GM19324 (cell line): Measurements from ENCODE around the gene BCAN.
"Not testable (repeated sequence)": the region's sequence is repeated elsewhere in the genome, so short reads cannot be mapped to it uniquely, and the experiment has no call there.

Experiments
- ATAC-seq: cut with Tn5 transposase; IDR thresholded peaks from one replicate; pipeline ENCODE4 v1.9.1; 2021; ENCODE audit warnings: mild to moderate bottlenecking, moderate library complexity; ENCODE audit not compliant: unreplicated experiment, low FRiP score

BCAN gene, protein sequence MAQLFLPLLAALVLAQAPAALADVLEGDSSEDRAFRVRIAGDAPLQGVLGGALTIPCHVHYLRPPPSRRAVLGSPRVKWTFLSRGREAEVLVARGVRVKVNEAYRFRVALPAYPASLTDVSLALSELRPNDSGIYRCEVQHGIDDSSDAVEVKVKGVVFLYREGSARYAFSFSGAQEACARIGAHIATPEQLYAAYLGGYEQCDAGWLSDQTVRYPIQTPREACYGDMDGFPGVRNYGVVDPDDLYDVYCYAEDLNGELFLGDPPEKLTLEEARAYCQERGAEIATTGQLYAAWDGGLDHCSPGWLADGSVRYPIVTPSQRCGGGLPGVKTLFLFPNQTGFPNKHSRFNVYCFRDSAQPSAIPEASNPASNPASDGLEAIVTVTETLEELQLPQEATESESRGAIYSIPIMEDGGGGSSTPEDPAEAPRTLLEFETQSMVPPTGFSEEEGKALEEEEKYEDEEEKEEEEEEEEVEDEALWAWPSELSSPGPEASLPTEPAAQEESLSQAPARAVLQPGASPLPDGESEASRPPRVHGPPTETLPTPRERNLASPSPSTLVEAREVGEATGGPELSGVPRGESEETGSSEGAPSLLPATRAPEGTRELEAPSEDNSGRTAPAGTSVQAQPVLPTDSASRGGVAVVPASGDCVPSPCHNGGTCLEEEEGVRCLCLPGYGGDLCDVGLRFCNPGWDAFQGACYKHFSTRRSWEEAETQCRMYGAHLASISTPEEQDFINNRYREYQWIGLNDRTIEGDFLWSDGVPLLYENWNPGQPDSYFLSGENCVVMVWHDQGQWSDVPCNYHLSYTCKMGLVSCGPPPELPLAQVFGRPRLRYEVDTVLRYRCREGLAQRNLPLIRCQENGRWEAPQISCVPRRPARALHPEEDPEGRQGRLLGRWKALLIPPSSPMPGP

DNA sequence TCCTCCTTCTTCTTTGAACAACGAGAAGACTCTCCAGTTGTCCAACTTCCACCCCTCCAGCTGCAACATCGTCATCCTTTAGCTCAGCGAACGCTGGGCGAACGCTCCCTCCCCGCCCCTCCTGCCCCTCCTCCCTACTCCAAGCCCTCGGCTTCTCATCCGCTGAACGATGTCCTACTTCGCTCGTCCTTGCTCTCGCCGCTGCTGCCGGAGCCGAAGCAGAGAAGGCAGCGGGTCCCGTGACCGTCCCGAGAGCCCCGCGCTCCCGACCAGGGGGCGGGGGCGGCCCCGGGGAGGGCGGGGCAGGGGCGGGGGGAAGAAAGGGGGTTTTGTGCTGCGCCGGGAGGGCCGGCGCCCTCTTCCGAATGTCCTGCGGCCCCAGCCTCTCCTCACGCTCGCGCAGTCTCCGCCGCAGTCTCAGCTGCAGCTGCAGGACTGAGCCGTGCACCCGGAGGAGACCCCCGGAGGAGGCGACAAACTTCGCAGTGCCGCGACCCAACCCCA lies at the start of gene BCAN:
Gene BCAN, plus strand, starts transcription at position 357 of the 504 bp plus-strand sequence. CDS start 3,938 bp downstream, outside the sequence.
- ATAC-seq = no peak

DNA sequence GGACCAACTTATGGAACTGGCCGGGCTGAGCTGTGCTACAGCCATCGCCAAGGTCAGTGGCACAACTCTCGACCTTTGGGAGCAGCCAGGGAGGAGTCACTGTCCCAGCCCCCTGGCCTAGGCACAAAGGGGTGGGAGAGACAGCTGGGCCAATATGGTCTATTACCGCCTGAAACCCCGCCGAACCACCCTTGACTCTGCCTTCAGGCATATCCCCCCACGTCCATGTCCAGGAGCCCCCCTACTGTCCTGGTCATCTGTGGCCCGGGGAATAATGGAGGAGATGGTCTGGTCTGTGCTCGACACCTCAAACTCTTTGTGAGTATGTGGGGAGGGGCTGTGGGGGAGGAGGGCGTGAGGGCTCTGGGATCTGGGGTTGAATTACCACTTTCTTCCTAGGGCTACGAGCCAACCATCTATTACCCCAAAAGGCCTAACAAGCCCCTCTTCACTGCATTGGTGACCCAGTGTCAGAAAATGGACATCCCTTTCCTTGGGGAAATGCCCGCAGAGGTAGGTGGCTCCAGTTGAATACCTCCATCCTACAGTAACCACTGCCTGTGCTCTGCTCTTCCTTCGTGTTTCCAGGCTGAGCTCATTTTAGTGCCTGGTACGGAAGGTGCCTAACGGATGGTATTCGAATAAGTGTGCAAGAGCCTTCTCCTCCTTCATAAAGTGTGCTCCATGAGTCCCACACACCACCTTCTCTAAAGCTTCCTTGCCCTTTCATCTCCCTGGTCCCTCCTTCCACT lies 49.6 kb upstream of the BCAN start:
- no peak for ATAC-seq

DNA sequence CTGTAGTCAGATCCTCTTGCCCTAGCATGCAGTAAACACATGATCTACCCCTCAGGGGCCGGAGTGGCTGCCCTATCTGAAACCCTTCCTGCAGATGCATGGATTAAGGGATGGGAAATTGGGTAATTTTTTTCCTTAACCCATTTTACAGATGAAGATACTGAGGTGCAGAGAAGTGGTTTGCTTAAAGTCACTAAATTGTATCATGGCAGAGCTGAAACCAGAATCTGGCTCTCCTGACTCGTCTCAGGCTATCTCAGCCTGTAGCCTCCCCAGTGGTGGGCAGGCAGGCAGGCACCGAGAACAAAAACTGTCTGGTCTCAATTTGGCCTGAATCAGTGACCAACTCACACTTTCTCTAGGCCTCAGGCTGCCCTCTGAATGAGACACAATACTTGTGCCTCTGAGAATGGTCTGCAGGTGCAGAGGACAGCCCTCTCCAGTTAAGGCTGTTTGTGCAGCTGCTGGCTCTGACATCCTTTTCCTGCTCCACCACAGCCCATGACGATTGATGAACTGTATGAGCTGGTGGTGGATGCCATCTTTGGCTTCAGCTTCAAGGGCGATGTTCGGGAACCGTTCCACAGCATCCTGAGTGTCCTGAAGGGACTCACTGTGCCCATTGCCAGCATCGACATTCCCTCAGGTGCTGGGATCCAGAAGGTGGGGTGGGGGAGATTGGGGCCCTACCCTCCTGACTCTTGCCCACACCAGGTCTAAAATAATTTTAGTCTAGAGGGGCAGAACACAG lies 48.8 kb upstream of the BCAN start:
- ATAC-seq = no peak

DNA sequence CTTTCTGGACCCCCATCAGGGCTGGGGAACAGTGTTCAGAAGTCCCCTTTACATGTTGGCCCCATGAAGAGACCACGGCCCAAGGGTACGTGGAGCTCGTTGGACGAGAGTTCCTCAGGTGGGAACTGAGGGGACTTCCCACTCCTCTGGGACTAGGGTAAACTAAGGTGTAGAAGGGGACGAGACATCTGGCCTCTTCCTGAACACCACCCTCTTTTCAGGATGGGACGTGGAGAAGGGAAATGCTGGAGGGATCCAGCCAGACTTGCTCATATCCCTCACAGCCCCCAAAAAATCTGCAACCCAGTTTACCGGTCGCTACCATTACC lies 48.3 kb upstream of the BCAN start:
- ATAC-seq = no peak

DNA sequence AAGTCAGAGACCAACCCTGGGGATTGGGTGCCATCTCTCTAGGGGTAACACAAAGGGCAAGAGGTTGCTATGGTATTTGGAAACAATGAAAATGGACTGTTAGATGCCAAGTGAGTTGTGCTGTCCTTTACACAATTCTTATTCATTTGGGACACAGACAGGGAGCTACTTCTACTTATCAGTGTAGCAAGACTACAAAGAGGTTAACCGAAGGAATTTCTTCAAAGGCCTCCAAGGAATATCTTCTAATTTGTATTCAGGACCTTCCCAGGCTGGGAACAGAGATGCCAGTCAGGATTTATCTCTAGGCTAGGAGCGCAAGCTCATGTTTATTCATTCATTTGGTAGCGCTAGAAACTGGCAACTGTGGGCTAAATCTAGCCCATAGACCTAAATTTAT lies 47.7 kb upstream of the BCAN start:
- ATAC-seq = no peak

DNA sequence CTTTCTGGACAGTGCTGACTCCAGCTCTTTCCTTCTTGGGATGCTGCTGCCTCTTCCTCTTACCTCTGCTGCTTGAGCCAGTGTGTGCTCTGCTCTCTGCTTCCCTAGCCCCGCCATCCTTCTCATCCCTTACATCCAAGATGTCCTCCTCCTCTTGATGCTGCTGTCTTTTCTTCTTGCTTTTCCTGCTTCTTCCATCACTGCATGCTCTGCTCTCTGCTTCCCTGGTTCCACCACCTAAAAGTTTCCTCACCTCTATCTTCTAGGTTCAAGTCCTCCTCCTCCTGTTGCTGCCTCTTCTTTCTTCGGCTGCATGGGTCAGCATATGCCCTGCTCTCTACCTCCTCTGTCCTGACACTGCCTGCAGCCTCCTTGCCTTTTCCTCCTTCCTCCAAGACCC lies 46.9 kb upstream of the BCAN start:
- no peak for ATAC-seq

DNA sequence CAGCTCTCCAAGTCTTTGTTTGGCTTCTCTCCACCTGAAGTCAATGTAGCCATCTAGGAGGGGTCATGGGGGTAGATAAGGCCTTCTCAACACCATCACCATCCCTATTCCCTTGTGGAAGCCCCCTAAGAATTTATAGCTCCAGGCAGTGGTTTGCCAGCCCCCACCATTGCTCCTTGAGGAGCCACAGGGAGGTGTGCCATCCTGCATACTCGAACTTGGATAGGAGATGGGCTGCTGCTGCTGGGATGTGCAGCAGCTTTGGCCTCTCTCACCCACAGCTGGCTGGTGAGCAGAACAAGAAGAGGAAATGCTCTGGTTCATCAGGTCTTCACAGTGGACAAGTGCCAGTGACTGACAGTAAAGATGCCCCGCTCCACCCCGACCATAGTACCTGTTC lies 45.5 kb upstream of the BCAN start:
- ATAC-seq = no peak

DNA sequence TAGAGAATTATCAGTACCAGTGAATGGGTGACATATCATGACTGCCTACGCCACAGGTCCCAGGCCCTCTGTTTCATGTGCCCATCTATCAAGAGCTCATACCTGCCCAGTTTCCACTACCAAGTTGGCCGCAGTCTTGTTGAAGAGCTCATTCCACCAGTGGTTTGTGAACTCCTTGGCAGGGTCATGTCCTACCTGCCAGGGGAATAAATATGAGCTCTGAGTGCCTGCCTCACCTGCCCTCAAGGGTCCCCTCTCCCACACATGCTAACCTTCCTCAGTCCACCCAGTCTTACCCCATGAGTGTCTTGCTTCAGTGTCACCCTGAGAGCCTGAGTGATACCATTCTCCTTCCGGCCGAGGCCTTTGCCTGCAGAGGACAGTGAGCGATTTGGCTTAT lies 43.8 kb upstream of the BCAN start:
- ATAC-seq = no peak

DNA sequence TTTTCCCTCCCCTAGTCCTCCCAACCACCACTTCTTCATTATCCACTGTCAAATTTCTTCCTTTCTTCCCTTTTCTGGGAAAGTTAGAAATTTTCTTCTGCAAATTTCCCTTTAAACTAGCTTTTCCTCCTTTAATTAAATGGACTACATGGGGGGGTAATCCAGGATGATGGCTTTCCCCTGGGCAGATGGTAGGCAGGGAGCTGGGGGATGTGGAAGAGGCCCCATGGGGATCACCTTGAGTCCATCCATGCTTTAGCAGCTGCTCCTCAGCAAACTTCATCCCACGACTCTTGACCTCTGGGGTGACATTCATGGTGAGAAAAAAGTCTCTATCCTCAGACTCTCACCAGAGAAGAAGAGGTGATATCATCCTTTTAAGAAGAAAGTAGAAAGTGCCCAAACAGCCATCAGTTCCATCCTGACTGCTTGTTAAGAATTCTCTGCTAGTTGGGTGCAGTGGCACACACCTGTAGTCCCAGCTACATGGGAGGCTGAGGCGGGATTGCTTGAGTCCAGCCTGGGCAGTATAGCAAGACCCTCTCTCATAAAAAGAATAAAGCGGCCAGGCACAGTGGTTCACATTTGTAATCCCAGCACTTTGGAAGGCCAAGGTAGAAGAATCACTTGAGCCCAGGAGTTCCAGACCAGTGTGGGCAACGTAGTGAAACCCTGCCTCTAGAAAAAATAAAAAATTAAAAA lies 43.0 kb upstream of the BCAN start:
- no peak for ATAC-seq

DNA sequence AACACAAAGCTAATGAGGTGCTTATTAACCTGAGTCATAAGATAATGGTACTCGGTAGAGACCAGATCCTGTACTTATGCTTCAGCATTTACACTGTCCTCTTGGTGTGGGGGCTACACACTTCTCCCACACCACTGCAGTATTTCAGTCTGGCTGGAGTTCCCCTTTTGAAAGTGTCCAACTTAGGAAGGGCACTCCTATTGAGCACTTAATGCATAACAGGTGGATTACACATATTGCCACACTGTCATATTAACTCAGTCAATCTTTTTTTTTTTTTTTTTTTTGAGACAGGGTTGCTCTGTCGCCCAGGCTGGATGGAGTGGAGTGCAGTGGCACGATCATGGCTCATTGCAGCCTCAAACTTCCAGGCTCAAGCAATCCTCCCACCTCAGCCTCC lies 42.1 kb upstream of the BCAN start:
- no peak for ATAC-seq

DNA sequence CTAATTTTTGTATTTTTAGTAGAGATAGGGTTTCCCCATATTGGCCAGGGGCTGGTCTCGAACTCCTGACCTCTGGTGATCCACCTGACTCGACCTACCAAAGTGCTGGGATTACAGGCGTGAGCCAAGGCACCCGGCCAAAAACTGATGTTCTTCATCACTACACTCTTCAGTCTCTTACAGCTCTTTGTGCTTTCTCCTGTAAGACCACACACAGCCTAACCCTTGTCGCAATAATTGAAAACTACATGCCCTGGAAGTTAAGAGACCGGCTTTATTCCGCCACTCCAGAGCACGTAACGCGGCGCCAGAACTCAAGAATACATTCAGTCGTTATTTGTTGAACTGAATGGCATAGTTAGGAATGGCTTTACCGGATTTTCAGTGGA lies 41.2 kb upstream of the BCAN start:
- no peak for ATAC-seq

DNA sequence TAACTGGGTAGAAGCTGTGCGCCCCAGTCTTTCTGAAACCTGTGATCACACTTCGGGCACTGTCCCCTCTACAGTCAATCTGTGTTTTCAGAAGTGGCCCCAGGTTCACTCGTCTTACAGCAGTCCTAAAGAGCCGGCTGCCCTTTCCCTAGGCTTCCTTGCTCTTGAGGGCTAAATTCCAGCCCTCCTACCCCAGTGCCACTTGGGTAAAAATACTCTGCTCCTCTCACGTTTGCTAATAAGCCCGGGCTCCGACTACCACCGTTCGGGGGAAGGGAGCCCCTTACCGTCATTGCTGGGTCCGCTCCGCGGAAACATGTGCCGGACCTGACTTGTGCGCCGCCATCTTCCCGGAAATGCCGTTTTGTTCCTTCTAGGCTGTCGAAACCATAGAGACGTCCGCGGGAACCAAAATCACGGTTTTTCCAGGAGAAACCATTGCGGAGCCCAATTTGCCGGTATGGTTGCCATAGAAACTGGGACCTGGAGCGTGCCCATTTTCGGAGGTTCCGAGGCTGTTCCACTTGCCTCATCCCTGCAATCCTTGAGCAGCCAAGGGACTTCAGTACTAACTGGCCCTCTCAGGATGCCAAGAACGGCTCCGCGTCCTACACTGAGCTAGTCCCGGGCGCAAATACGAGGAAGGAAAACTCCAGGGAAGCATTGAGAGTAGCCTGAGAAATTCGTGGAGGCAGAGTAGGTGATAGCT lies 40.6 kb upstream of the BCAN start, which contains the start of gene GPATCH4:
Gene GPATCH4, minus strand, starts transcription at position 358 of the 709 bp plus-strand sequence.
- peak; percentile 63 for ATAC-seq

DNA sequence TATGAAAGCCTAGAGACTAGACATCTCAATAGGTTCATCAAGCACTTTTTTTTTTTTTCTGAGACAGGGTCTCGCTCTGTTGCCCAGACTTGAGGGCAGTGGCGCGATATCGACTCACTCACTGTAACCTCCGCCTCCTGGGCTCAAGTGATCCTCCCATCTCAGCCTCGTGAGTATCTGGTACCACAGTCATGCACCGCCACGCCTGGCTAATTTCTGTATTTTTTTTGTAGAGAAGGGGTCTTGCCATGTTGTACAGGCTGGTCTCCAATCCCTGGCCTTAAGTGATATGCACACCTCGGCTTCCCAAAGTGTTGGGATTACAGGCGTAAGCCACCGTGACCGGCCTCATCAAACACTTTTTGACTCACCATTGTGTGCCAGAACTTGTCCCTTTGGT lies 40.0 kb upstream of the BCAN start:
- peak; percentile 12 for ATAC-seq

DNA sequence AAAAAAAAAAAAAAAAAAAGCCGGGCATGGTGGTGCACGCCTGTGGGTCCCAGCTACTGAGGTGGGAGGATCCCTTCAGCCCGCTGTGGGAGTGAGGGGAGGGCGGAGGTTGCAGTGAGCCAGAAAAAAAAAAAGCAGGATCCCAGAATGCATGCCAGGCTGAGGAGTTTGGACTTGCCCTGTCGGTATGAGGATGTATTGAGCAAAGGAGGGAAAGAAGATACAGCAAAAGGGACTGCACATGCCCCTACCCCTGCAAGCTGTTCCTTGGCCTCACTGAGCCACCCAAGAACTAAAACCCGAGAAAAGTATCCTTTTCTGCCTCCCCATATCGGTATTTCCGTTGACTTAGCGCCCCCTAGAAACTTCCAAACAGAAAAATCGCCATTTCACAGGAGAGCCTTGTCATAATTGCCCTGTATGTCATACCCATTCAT lies 39.3 kb upstream of the BCAN start:
- no peak for ATAC-seq

DNA sequence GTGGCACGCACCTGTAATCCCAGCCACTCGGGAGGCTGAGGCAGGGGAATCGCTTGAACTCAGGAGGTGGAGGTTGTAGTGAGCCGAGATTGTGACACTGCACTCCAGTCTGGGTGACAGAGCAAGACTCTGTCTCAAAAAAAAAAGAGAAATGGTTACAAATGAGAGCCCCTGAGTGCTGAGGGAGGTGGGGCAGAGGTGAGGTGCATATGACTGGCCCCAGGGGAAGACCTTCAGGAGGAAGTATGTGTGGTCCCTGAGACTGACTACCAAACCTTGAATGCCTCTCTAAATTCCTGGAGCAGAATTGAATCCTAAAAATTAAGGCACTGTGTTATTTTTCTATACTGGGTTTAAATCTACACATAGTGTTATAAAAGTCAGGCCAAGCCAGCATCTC lies 34.6 kb upstream of the BCAN start:
- ATAC-seq = not testable (repeated sequence)

DNA sequence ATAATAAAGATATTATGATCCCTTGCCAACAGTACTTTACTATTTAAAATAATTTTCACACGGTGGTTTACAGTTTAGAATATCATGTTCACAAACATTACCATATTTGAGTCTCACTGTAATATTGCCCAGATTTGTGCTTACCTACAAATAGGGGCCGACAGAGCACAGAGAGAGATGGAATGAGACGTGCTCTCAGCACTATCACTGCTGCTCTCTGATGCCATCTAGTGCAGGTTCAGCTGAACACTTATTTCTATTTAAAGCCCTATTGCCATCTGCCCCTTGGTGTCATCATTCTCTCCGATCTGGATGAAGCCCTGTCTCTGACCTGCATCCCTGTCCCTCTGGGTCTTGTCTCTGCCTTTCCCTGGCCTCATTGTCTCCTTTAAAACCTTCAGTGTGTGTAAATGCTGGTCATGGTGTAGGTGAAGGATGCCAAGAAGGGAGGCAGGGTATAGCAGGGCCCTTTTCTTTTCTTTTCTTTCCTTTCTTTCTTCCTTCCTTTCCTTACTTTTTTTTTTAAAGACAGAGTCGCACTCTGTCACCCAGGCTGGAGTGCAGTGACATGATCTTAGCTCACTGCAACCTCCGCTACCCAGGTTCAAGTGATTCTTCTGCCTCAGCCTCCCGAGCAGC lies 33.8 kb upstream of the BCAN start:
- ATAC-seq = no peak

DNA sequence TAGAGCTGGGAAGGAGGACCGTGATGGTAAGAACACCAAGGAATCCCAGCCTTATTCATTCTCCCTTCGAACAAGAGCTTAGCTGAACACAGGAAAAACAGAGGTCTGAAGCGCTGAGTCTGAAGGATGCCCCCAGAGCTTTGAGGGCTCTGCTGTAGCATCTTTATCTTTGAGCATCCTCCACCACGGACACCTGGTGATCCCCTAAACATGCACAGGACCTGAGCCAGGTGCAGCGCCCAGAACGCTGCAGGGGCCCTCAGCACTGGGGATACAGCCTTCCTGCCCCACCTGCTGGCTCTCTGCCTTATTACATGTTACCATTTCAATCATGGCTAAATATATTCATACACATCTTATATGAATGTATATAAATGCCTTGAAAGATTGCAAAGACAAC lies 32.9 kb upstream of the BCAN start:
- no peak for ATAC-seq

DNA sequence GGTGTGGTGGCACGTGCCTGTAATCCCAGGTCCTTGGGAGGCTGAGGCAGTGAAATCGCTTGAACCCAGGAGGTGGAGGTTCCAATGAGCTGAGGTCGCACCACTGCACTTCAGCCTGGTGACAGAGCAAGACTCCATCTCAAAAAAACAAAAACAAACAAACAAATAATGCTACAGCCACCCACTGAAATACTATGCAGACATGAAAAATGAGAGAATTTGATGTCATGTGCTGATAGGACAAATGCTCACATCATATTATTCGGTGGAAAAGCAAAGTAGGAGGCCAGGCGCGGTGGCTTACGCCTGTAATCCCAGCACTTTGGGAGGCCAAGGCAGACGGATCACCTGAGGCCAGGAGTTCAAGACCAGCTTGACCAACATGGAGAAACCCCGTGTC lies 31.8 kb upstream of the BCAN start:
- ATAC-seq = not testable (repeated sequence)
